GM19468 (cell line): ENCODE measurements around the gene GYPB.
"Not testable (repeated sequence)": the region's sequence is repeated elsewhere in the genome, so short reads cannot be mapped to it uniquely, and the experiment has no call there.

Source experiments
- ATAC-seq: cut with Tn5 transposase; IDR thresholded peaks from one replicate; pipeline ENCODE4 v1.9.1; 2021; ENCODE audit warnings: mild to moderate bottlenecking, moderate library complexity, moderate number of reproducible peaks; ENCODE audit not compliant: unreplicated experiment; ENCODE audit errors: extremely low read depth

GYPB gene

GRCh38 chr4:144016057-144016605, 3.0 kb downstream of the GYPB start:
- ATAC-seq: not testable (repeated sequence)

GRCh38 chr4:144014808-144015207, 4.4 kb downstream of the GYPB start:
- ATAC-seq: no peak

DNA sequence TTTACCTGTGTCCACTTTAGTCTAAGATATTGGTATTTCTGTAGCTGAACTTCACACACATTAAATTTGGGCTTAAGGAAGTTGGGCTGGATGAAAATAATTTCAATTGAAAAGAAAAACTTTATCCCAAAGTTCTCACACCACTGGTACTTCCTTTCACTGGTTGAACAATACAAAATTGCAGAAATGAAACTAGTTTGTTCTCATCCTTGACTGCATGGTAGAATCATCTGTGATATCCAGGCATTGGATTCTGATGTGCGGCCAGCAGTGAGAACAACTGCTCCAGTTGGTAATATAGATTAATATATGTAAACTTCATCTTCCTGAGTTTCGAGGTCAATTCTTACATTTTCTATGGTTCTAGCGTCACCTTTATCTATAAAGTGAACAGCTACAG, 10.6 kb downstream of the GYPB start:
- not testable (repeated sequence) for ATAC-seq

- ATAC-seq: not testable (repeated sequence)
These were observed 11.2 kb downstream of the GYPB start for GRCh38 chr4:144007960-144008359.

GRCh38 chr4:144006200-144006803, 12.9 kb downstream of the GYPB start:
- ATAC-seq: not testable (repeated sequence)

- ATAC-seq: not testable (repeated sequence)
These were observed 13.6 kb downstream of the GYPB start for GRCh38 chr4:144005558-144005953.

DNA sequence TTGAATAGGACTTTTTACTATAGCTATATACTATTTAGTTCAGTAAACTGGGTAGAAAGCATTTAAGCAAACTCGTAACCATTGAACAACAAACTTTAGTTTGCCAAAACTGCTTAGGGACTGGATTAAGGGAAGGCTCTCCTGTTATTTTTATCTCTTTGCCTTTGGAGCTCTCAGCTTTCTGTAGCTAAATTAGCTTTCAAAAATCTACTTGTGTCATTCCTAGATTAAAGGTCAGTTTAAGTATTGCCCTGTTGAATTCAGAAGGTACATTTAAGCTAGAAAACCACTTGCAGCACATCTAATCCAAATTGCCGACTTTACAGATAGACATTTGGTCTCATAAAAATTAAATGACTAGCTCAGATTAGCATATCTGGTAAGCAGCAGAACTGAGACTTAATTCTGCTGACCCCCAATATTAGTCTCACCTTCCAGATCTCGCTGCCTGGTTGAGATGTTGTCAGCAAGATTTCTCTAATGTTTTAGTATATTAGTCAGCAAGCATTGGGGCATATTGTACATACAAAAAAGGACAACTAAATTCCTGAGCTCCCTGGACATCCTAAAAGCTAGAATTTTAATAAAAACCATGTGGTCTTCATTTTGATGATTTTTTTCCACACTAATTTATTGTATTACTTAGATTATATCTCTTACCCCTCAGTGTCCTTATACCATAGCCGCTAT, 14.2 kb downstream of the GYPB start:
- not testable (repeated sequence) for ATAC-seq

- not testable (repeated sequence) for ATAC-seq
These were observed 15.3 kb downstream of the GYPB start for GRCh38 chr4:144003890-144004265.

- ATAC-seq: not testable (repeated sequence)
These were observed 15.8 kb downstream of the GYPB start for GRCh38 chr4:144003205-144003889.

DNA sequence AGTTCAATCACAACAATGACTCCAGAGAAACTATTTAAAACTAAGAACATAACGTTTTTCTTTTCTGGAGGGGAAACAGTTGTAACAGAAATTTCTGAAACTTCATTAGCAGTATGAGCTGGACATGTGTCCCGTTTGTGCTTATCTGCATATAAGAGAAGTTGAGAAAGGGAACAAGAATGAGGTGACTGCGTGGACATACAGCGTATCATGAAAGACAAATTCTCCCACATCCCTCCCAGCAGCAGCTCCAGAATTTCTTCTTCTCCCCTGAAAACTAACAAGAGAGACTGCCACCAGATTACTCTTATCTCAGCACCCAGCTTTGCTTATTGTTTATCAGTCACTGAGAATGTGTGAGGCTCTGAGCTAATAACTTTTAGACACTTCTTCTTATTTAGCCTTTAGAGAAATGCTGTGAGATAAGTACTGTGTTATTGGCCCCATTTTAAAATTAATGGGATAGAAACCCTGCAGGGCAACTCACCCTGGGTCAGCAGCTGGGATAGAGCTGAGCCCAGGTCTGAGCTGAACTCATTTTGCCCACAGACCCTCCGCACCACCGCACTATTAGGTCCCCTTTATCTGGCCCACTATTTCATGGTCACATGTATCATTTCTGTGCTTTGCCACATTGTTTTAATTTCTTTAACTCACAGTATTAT, 18.7 kb downstream of the GYPB start:
- ATAC-seq: not testable (repeated sequence)

GRCh38 chr4:143996193-143996592, 23.0 kb downstream of the GYPB start:
- ATAC-seq: not testable (repeated sequence)

- not testable (repeated sequence) for ATAC-seq
These were observed 27.4 kb downstream of the GYPB start for GRCh38 chr4:143991761-143992160.

GRCh38 chr4:143990717-143991116, 28.5 kb downstream of the GYPB start:
- not testable (repeated sequence) for ATAC-seq

DNA sequence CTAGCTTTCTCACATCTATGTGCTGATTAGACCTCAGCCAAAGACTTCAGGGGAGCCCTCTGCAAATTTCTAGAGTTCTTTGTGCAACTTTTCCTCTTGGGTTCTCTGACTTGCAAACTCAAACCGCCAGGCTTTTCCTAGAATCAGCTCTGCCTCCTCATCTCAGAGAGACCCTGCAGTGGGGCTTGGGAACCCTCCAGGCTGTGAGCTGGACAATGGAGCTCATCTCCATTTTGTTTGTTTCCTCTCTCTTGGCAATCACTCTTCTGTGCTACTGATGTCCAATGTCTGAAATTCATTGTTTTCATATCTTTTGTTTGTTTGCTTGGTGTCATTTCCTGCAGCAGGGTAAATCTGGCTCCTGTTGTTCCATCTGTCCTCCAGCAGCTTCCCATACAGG, 33.0 kb downstream of the GYPB start:
- no peak for ATAC-seq

DNA sequence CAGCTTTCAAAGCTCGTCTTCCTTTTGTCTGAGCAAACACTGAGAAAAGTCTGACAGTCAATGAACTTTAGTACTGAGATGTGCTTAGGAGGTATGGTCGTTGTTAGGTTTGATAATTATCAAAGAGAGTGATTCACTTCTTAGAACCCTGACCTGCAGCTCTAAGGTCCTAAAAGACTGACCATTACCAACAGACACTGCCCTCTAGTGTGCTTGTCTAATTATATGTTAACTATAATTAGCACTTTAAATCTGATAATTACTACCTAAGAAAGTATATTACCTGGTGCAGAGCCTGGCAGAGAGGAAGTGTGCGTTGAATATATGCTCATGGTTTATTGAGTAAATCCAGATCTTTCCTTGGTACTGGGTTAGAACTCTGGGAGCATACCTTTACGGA, 38.4 kb downstream of the GYPB start:
- ATAC-seq: not testable (repeated sequence)

GRCh38 chr4:143975527-143975926, 43.7 kb downstream of the GYPB start:
- not testable (repeated sequence) for ATAC-seq

- ATAC-seq: not testable (repeated sequence)
These were observed 45.2 kb downstream of the GYPB start for GRCh38 chr4:143974021-143974420.

- no peak for ATAC-seq
These were observed 58.1 kb downstream of the GYPB start for GRCh38 chr4:143961075-143961474.

DNA sequence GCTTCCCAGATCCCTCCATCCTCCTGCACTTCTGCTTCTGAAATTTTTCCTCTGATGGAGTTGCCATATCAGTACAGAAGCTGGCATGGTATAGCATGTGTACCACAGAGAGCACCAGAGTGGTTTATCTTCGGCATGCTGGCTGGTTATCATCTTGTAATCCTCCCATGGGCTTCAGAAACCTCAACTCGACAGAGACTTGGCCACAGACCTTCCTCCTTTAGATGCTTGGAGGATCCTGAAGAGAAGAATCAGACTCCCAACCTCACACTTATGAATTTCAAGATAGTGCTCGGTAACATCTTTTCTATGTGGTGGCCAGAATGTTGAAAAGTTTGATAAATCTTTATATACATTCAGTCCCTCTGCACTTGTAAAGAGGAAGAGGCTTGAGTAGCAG, 63.9 kb downstream of the GYPB start:
- not testable (repeated sequence) for ATAC-seq

DNA sequence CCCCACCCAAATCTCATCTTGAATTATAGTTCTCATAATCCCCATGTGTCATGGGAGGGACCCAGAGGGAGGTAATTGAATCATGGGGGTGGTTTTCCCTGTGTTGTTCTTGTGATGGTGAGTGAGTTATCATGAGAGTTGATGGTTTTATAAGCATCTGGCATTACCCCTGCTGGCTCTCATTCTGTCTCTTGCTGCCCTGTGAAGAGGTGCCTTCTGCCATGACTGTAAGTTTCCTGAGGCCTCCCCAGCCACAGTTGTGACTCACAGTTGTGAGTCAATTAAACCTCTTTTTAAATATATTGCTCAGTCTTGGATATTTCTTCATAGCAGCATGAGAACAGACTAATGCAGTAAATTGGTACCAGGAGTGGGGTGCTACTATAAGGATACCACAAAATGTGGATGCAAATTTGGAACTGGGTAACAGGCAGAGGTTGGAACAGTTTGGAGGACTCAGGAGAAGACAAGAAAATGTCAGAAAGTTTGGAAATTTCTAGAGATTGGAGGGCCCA, 67.7 kb downstream of the GYPB start:
- not testable (repeated sequence) for ATAC-seq
